Stimulated activated CD4-positive, alpha-beta T cell treated with anti-CD3 and anti-CD28 coated beads, Interleukin-2, amount 100 ng/mL, for 4 hours (primary cell): ENCODE data around the gene ANKMY1.

Experiments
- DNase-seq: peaks from one replicate; pipeline ENCODE4 v3.0.0-alpha.2; 2020; ENCODE audit warnings: low read depth

Gene ANKMY1

GRCh38 chr2:240594511-240595380 lies 37.0 kb upstream of the ANKMY1 start:
- no peak for DNase-seq

- DNase-seq: no peak
These were observed 36.1 kb upstream of the ANKMY1 start for GRCh38 chr2:240593703-240594451.

- no peak for DNase-seq
These were observed 35.4 kb upstream of the ANKMY1 start for GRCh38 chr2:240593026-240593702.

GRCh38 chr2:240591784-240592183 lies 34.0 kb upstream of the ANKMY1 start:
- DNase-seq: no peak

- DNase-seq: no peak
These were observed 33.4 kb upstream of the ANKMY1 start for GRCh38 chr2:240591226-240591625.

- DNase-seq: no peak
These were observed 32.9 kb upstream of the ANKMY1 start for GRCh38 chr2:240590681-240591111.

GRCh38 chr2:240589850-240590525 lies 32.2 kb upstream of the ANKMY1 start:
- no peak for DNase-seq

GRCh38 chr2:240589375-240589774 lies 31.6 kb upstream of the ANKMY1 start:
- DNase-seq: no peak

GRCh38 chr2:240588669-240589068 lies 30.9 kb upstream of the ANKMY1 start:
- no peak for DNase-seq

- no peak for DNase-seq
These were observed 30.3 kb upstream of the ANKMY1 start for GRCh38 chr2:240588006-240588655.

GRCh38 chr2:240586919-240587800 lies 29.4 kb upstream of the ANKMY1 start:
- DNase-seq: peak; percentile 29

GRCh38 chr2:240586198-240586918 lies 28.6 kb upstream of the ANKMY1 start, which contains the start of gene CAPN10:
CAPN10 (plus strand) TSS chr2:240586734; CDS start chr2:240586912, 178 bp downstream.
- peak; percentile 95 for DNase-seq

GRCh38 chr2:240585681-240586197 lies 28.0 kb upstream of the ANKMY1 start:
- DNase-seq: no peak

- DNase-seq: no peak
These were observed 27.3 kb upstream of the ANKMY1 start for GRCh38 chr2:240585101-240585500.

GRCh38 chr2:240584486-240585031 lies 26.8 kb upstream of the ANKMY1 start:
- DNase-seq: no peak

- DNase-seq: no peak
These were observed 26.0 kb upstream of the ANKMY1 start for GRCh38 chr2:240583774-240584173.

- DNase-seq: no peak
These were observed 25.0 kb upstream of the ANKMY1 start for GRCh38 chr2:240582781-240583180.

- DNase-seq: no peak
These were observed 24.0 kb upstream of the ANKMY1 start for GRCh38 chr2:240581811-240582210.
